Measurements from ENCODE around the gene DMD.

Gene DMD

GRCh38 chrX:31461266-31461665 is 1750.1 kb downstream of the DMD start:
- peak; percentile 53 for DNase-seq (ENCODE audit: low read depth)
- no peak overlapping the region for H3K4me3 ChIP-seq (ENCODE audit: low read length)
- no peak for TF ChIP-seq CTCF (IDR thresholded peaks at IDR 0.05; ENCODE audit: insufficient read depth, low read depth, low read length, missing control alignments)

- no peak overlapping the region for H3K4me3 ChIP-seq (ENCODE audit: low read length)
- peak; percentile 42 for DNase-seq (ENCODE audit: low read depth)
- no peak for TF ChIP-seq CTCF (IDR thresholded peaks at IDR 0.05; ENCODE audit: insufficient read depth, low read depth, low read length, missing control alignments)
These were observed 1752.0 kb downstream of the DMD start for GRCh38 chrX:31459361-31459760.

- DNase-seq (ENCODE audit: low read depth): peak; percentile 30
- TF ChIP-seq CTCF (IDR thresholded peaks at IDR 0.05; ENCODE audit: insufficient read depth, low read depth, low read length, missing control alignments): no peak
- no peak overlapping the region for H3K4me3 ChIP-seq (ENCODE audit: low read length)
These were observed 1761.4 kb downstream of the DMD start for GRCh38 chrX:31449965-31450364.

DNA sequence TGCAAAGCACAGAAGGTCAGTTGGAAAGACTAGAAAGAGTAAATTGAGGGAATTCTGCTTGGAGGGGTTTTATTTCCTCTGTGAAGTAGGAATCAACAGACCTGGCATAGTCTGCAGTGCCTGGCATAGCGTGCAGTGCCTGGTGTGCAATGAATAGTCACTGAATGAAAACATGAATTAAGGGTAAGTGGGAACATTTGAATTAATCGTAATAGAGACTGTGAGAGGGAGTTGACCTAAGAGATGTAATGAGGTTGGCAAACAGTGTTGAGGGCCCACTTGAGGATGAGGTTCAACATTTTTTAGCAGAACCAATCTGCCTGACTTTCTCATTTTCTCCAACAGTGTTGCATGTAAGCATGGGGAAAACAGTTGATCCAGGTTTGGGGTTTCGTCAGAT is 1762.3 kb downstream of the DMD start:
- no peak for TF ChIP-seq CTCF (IDR thresholded peaks at IDR 0.05; ENCODE audit: insufficient read depth, low read depth, low read length, missing control alignments)
- H3K4me3 ChIP-seq (ENCODE audit: low read length): no peak overlapping the region
- no peak for DNase-seq (ENCODE audit: low read depth)

- TF ChIP-seq CTCF (IDR thresholded peaks at IDR 0.05; ENCODE audit: insufficient read depth, low read depth, low read length, missing control alignments): no peak
These were observed 1765.8 kb downstream of the DMD start for GRCh38 chrX:31445542-31445941.

GRCh38 chrX:31443654-31444053 is 1767.7 kb downstream of the DMD start:
- no peak overlapping the region for H3K4me3 ChIP-seq (ENCODE audit: low read length)
- TF ChIP-seq CTCF (IDR thresholded peaks at IDR 0.05; ENCODE audit: insufficient read depth, low read depth, low read length, missing control alignments): no peak
- no peak for DNase-seq (ENCODE audit: low read depth)

More at GRCh38 chrX:31445542-31445941, 1765.8 kb downstream of the DMD start:
- no peak overlapping the region for H3K4me3 ChIP-seq (ENCODE audit: low read length)
- no peak for DNase-seq (ENCODE audit: low read depth)

DNA sequence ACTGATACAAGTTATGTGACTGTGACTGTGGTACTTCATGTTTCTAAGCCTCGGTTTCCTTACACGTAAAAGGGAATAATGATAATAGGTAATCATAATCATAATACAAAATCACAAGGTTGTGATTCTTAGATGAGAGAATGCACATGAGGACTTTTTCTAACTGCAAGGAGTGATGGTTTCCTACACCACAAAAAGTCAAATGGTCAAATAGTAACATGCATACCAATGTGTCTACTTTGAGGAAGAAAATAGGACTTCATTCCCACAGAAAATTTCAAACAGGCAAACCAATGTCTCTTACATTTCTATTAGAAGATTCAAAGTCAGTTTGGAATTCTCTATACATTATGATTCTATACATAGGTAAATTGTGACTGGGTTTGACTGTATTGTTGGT is 1770.8 kb downstream of the DMD start:
- no peak for TF ChIP-seq CTCF (IDR thresholded peaks at IDR 0.05; ENCODE audit: insufficient read depth, low read depth, low read length, missing control alignments)
- DNase-seq (ENCODE audit: low read depth): no peak

More for the DNA sequence above, 1770.8 kb downstream of the DMD start:
- H3K4me3 ChIP-seq (ENCODE audit: low read length): no peak overlapping the region
